ENCODE results near the gene SLC1A4.
"Not testable (repeated sequence)": the region's sequence is repeated elsewhere in the genome, so short reads cannot be mapped to it uniquely, and the experiment has no call there.

Gene SLC1A4

DNA sequence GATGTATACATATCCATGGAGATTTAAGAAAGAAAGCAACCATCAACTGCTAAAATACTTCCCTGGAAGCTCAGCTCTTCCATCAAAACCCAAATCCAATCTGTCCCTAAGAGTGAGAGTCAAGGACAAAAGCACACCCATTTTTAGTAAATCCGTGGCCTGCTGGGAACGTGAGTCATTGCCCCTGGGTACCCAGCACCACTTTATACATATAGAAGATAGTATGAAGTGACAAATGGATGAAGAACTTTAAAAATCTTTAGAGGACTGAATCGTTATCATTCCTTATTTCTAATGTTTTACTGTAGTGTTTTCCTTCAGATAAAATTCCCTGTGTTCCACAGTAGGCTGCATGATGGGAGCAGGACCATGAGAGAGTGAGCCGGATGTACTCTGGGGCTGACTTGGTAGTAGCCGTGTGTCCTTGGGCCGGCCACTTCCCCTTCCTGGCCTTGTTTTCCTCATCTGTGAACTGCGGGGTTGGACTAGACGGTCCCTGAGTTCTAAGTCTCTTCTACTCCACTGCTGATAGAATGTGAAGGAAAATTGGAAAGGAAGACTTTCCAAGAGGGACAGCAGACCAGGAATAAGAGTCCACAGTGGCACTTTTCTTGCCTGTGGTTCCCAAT, 38.5 kb downstream of the SLC1A4 start:
- FAIRE-seq, result no peak

DNA sequence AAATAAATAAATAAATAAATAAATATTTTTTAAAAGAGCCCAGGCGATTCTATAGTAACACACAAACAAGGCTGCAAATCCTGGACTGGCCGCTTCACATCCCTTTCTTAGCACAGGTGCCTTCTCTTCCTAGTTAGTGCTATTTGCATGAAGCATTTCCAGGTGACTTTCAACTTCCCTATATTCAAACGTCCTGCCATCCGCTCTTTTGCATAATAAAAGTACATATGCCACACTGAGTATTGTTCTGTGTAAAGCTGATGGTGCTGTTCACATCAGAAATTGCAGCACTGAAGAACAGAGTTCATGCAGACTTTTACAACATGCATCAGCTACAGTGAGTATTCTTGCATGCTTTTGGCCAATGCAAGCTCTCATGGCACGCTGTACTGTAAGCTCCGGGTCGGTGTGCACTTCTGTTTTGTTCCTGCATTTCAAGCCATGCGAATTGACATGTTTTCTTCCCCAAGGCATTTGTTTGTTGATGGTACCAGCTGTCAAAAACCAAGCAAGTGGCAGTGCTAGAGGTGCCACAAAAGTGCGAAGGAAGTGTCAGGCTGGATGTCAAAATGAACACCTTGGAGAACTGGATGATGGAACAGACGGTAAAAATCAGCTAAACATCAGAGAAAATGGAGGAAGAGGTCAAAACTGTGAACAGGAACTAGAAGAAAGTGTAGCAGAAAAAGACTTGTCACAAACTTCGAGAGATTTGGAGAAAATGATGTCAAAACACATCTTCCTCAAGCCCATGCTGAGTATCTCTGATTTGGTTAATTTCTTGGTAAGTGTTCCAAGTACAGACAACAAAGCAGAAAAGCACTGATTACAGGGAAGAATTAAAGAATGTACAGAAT, 41.5 kb downstream of the SLC1A4 start:
- no peak for FAIRE-seq

DNA sequence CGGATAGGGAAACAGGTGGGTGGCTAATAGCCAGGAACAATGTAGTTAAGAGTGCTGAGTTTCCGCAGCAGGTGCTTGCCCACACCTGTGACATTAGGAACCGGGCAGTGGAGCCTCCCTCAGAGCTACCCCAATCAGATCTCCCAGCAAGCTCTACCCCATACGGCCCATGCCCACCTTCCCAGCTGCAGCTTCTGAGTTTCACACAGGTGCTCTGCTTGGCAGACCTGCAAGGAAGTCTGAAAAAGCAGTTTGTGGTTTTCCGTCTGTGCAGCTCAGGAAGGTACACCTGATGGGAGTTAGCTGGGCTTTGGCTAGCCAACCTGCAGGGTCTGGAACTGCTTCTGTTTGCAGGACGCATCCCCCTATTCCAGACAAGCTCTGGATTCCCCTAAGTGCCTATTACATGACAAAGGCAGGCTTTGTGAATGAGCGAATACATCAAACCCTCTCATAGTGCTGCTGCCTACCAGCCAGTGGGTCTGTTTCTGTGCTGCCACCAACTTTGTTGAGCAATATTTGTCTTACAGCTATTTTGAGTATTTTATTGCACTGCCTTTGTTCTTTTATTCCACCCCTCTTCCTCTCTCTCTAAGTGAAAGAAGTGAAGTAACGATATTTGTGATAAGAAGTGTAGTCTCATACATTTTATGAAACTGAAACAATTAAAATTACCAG, 42.3 kb downstream of the SLC1A4 start:
- no peak for FAIRE-seq

DNA sequence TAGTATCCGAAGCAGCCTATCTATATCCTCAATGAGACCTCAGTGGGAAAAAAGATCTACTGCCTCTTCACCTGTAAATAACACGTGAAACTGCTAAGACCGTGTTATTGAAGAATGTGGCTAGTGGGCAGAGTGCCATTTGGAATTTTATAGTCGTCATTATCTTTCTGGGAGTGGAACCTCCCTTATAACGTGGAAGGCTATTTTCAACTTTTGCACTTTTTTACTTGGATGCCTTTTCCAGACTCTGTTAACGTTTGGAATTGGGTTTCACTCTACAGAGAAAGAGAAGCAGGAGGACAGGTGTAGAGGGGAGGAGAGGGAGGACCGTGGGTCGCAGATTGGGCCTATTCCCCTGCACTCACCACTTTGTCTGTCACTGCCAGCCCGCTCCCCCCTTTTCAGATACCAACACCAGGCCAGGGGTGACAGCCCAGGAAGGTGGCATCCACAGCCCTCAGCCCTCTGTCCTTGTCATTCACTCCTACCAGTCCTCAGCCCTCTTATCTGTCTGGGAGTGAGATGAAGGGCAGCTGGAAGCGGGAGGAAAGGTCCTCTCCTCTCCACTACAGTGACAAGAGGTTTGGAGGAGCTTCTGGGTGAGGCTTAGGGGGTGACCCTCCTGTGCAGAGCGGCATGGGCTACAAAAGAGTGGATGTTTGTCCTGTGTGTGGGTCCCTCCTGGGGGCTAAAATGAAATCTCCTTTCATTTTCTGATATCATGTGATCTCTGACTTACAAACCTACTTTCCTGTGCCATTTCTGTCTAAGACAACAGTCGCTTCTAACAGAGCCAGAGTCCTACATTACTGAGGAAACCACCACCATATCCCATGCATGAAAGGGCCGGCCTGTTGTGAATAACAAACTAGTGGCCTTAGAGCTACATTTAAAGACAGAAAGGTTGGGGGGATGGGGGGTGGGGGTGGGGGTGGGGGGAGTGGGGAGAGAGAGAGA, 43.1 kb downstream of the SLC1A4 start:
- FAIRE-seq, result no peak

DNA sequence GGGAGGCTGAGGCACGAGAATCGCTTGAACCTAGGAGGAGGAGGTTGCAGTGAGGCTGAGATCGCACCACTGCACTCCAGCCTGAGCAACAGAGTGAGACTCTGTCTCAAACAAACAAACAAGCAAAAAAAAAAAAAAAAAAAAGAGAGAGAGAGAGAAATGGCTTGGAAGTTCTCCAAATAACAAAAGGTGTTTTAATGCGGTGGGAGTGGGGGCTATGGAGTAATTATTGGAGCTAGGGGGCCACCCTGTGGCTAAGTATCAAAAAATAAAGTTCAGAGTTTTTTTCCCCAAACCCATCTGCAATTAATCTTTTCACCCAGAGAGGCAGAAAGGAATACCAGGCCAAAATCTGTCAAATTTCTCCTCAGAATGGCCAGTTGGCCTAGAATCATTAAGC, 44.0 kb downstream of the SLC1A4 start:
- no peak for FAIRE-seq

DNA sequence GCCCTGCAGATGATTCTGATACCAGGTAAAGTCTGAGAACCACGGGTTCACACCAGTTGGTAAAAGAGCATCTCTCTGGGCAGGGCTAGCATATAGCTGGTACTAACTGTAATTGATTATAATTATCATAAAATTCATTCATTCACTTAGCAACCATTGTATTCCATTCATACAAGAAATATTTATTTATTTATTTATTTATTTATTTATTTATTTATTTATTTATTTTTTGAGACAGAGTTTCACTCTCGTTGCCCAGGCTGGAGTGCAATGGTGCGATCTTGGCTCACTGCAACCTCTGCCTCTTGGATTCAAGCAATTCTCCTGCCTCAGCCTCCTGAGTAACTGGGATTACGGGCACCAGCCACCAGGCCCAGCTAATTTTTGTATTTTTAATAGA, 44.5 kb downstream of the SLC1A4 start:
- FAIRE-seq, result not testable (repeated sequence)

DNA sequence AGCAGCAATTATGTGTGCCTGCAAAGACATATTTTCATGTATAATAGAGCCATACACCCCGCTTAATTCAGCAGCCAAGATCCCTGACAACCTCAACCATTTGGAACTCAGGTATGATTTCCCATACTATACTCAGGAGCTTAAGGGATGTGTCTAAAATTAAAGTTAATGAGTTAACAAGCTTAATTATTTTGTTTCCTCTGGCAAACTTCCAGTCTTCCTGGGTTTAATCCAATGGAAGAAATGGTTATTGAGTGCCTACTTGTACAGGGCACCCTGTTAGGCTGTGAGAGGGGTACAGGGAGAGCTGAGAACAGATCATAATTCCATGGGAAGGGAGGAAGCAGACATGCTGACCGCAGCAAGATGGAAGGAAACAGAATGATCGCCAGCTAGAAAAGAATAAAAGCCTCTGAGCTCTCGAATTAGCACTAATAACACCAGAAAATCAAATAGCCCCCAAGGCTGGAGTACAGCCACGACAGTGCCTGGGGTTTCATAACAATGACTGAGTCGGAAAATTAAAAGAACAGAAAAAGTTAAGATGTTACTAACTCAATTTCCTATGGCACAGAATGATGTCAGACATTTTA, 46.2 kb downstream of the SLC1A4 start:
- no peak for FAIRE-seq

DNA sequence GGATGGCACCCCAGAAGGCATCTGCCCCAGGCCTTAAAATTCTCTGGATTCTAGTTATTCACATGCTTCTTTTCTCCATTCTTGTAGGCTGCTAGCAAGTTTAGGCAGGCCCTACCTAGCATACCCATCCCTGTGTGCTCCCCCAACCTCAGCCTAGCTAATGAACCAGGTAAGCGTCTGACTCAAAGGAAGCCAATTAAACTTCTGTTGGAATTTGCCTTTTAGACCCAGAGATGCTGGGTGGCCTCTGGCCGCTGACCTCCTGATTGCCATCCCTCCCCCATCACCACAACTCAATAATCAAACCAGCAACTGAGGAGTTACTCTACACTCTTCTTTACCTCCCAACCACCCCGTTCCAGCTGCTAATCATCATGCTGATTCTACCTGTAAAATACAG, 48.0 kb downstream of the SLC1A4 start:
- FAIRE-seq, result no peak

DNA sequence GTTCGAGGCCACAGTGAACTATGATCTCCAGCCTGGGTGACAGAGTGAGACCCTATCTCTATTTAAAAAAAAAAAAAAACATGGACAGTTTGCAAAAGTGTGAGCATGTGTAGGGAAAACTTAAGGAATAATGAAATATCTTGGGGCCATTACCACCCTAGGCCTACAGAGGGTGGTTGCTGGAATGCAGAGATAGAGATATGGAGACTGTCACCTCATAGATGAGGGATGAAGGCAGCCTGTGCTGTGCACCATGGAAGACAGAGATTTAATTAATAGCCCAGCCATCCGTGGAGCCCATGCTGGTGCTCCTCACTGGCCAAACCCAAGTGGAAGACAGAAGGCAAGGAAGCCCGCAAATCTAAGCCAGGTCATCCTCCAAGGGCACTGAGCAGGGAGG, 50.4 kb downstream of the SLC1A4 start:
- FAIRE-seq, result no peak

DNA sequence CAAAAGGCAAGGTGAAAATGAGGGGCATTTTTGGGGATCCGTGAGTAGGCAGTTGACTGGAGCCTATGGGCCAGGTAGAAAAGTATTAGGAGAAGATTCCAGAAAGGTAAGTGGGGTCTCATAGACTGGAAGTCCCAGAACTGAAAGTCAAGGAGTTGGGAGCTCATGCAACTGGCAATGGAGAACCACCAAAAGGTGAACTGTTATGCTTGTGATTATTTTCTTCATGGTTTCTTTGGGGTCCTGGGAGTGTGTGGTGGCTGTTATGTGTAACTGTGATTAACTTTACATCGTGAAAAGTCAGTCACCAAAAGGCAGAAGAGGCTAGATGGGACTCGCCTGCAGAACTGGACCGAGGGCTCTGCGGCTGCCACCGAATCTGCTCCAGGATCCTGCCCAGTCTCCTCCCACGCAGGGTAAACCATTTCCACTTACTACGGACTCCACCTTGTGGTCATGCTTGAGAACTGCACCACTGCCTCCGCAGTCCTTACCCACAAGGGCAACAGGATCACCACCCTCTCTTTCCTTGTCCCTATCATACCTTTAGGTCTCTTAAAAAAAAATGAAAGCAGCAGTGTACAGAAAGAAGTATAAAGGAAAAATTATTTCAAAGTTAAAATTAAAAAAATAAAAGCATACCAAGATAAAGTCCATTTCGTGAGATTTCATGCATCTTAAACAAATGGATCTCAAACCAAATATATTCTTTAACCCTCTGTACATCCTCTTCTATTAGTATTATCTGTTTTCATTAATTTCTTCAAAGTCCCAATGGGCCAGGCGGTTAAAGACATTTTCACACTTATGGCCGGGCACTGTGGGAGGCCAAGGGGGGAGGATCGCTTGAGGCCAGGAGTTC, 51.4 kb downstream of the SLC1A4 start:
- FAIRE-seq, result no peak

DNA sequence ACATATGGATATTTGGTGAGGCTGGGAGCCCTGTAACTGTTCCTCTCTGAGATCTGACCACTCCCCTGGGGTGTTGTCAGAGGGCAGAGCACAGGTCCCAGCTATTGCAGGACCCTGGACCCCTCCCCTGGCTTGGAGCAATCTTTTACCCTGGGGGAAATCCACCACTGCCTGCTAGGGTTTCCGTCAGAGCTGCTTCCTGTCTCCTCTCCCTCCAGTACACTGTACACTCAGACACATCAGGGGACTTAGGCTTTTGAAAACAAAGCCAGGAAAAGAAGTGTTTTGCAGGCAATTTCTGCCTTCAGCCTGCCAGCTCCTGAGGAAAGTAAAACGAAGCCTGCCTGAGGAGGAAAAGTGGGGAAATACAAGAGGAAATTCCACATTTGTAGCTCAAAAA, 53.8 kb downstream of the SLC1A4 start:
- no peak for FAIRE-seq

DNA sequence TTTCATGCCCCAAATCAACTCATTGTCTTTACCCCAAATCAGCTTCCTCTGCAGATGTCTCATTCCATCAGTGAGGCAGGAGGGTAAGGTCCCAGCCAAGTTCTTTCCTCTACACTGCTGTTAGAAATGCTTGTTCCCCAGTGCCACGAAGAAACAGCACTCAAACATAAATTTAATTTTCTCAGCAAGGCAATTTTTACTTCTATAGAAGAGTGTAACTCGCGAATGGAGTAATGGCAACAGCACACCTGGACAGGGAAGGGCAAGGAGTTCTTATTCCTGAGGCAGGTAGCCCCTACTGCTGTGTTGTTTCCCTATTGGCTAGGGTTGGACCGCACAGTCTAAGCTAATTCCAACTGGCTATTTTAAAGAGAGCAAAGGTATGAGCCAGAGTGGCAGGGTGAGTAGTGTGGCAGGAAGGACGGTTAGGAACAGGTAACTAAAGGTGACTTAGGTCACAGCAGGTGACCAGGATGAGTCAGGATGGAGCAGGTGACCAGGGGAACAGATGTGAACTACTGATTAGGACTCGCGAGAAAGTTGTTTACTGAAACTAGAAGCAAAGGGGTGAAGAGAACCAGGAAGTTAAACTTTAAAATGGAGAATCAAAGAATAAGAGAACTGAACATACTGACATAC, 55.0 kb downstream of the SLC1A4 start:
- FAIRE-seq, result no peak

DNA sequence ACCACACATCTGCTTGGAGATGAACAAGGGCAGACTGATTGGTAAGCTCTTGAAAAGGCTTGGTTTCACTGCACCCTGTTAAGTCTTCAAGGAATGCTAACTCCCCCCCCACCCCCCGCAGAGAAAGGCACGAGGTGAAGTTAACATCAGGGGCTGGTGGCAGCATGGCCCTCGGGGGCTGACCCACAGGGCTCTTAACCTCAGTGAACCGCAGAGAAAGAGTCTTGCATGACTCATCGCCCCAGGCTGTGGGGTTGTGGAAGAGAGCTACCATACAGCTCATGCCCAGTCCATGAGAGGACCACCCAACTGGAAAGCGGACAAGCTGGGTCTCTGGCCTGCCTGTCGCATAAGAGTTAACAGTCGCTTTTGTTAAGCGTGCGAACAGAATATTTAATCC, 56.5 kb downstream of the SLC1A4 start:
- no peak for FAIRE-seq

DNA sequence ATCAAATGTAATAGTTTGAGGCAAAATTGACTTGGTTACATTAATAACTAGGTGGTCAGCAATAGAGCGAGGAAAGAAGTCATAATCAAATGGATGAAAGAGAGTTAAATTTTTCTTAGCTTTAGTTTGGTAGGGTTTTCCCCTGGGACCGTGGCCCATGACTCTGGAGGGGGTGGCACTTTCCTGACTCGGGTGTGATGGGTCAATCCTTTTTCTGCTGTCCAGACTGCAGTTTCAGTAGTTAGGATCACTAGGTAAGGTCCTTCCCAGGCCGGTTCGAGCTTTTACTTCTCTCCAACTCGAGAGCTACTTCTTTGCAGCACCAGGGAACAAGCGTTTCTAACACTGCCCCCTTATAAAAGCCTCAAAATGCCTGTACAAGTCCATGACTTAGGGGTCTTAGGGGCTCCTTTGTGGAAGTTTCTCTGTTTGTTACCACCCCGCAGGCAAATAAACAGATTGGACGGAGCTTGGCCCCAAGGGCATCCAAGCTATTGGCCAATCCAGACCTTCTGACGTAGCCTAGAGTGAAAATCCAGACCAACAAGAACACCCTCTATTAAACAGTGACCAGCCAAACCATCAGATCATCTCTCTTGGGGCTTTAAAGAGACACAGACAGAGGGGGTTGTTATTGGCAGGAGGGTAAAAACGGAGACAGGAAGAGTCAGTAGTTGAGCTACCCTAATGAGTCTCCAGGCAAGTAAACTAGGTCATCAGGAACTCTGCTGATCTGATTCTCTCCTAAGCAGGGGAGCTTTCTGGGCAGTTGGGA, 57.6 kb downstream of the SLC1A4 start:
- FAIRE-seq, result no peak

DNA sequence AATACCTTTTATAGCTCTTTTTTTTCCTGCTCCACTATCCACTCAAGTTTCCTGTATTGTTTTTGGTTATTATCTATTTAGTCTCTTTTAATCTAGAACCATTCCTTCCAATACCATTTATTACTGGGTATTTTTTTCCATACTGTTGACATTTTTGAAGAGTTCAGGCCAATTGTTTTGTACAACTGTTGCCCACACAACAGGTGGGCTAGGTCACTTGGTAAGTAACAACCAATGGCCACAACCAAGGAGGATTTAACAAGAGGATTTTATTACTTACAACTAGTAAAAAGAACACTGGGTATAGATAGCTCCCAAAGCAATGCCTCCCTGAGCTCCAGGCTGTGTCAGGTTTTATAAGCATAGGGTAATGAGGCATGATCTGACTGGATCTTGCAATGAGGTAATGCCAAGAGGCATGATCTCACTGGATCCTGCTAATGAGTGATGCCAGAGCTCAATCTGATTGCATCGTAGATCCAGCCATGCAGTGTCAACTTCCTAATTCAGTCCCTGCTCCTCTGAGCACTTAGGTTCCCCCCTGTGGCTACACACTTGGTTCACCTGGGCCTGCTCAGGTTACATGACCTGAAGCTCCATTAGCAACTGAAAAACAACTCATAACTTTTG, 59.9 kb downstream of the SLC1A4 start:
- FAIRE-seq, result no peak

DNA sequence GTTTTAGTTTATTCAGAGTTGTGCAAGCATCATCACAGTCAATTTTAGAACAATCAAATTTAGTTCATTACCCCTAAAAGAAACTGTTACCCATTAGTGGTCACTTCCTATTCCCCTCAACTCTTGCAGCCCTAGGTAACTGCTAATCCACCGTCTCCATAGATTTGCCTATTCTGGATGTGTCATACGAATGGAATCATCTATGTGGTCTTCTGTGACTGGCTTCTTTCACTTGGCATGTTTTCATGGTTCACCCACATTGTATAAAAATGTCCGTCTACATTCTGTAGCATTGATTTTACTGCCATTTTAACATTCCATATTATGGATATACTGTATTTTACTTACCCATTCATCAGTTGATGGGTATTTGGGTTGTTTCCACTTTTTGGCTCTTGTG, 61.7 kb downstream of the SLC1A4 start:
- FAIRE-seq, result no peak

DNA sequence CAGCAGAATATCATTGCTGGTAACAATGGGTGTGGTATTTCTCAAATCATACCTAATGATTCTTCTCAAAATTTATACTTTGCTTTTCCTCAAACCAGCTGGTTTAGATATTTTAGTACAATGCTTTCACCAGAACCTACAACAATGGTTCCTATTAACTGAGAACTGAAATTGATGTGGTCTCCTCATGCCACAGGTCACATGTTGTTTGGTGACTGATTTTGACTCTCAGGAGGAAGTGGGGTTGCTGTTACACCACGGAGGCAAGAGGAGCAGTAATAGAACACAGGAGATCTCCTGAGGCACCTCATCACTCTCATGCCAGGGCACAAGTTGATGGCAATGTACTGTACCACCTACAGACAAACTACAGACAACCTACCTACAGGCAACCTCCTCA, 64.0 kb downstream of the SLC1A4 start:
- no peak for FAIRE-seq

DNA sequence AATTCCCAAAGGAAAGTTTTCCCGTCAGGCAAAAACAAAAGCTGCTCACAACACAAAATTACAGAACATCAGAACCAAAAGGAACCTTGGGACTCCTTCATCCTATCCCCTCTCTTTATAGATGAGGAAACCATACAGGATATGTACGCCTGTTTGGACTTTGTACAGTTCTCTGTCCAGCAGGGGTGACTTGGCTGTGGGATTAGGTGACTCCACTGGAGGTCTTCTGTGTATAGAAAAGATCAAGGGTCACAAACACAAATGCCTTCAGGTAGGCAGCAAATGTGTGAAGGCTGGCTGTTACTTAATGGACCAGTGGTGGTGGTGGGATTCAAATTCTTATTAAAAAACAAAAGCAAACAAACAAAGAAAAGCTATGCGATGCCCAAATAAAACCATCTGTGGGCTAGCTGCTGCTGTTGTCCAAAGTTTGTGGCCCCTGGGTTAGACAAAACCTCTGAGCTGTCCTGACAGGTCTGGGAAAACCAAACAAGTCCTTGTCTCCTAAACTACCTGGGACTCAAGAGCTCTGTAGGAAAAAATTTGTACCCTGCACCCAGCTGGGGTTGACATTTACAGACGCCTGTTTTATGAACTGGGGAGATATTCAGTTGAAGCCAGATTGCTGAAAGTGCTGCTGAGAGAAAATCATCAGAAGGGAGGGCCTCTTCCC, 65.7 kb downstream of the SLC1A4 start:
- no peak for FAIRE-seq

Measured in colon (tissue), 2 donors.